Sigmoid colon (tissue), 7 donors: ENCODE data around the gene FYN. TPM values are rescaled to one million over a fixed set of nuclear protein-coding genes. Genes with fewer than 3 reads are reported as not detected.
"Not testable (repeated sequence)": the region's sequence is repeated elsewhere in the genome, so short reads cannot be mapped to it uniquely, and the experiment has no call there.

Experiments
- DNase-seq: peaks from one replicate; pipeline ENCODE4 v3.0.0-alpha.2; 2019
- H3K27ac ChIP-seq, 4 donors: fragments of 200-600 bp; sonication (generic); one replicate each; pipeline ENCODE4 v1.5.1; 2016 to 2019; ENCODE audit warnings: mild to moderate bottlenecking in 1 of 4
- H3K27me3 ChIP-seq, 3 donors: fragments of 200-600 bp; sonication (generic); one replicate each; pipeline ENCODE4 v1.5.1; 2019; ENCODE audit warnings: mild to moderate bottlenecking in 1 of 3
- H3K36me3 ChIP-seq, 4 donors: fragments of 200-600 bp; sonication (generic); one replicate each; pipeline ENCODE4 v1.5.1; 2016 to 2019
- H3K4me1 ChIP-seq, 4 donors: fragments of 200-600 bp; sonication (generic); one replicate each; pipeline ENCODE4 v1.5.1; 2017 to 2019
- H3K4me3 ChIP-seq, 4 donors: fragments of 200-600 bp; sonication (generic); one replicate each; pipeline ENCODE4 v1.5.1; 2017 to 2019; ENCODE audit warnings: mild to moderate bottlenecking in 2 of 4, moderate library complexity in 1 of 4
- H3K9me3 ChIP-seq, 4 donors: fragments of 200-600 bp in 3 of 4; sonication (generic) in 3 of 4; one replicate each; pipeline versions ENCODE4 v1.5.1 to v1.6.1; 2013 to 2019
- CTCF ChIP-seq, 4 experiments: fragments of 450-650 bp in 3 of 4; fragments of 200-600 bp in 1 of 4; IDR thresholded peaks; one replicate each; pipeline ENCODE4 v1.5.1; 2016 to 2019; ENCODE audit warnings: antibody characterized with exemption in 4 of 4, mild to moderate bottlenecking in 3 of 4, moderate library complexity in 2 of 4
- EP300 ChIP-seq, 4 donors: sonication (generic); formaldehyde crosslinking; IDR thresholded peaks; one replicate each; pipeline ENCODE4 v1.6.1; 2017; ENCODE audit warnings: antibody characterized with exemption in 4 of 4
- POLR2A ChIP-seq, 2 donors: fragments of 450-650 bp; IDR thresholded peaks; one replicate each; pipeline ENCODE4 v1.6.1; 2016; ENCODE audit warnings: antibody characterized with exemption in 2 of 2, mild to moderate bottlenecking in 2 of 2, moderate library complexity in 2 of 2
- POLR2AphosphoS5 ChIP-seq, 4 donors: sonication (generic); formaldehyde crosslinking; IDR thresholded peaks; one replicate each; pipeline ENCODE4 v1.6.1; 2017; ENCODE audit warnings: antibody characterized with exemption in 4 of 4
- WGBS, 2 donors: extraction: QIAGEN DNeasy Blood & Tissue Kit; methylation state at CpG; one replicate each; pipeline ENCODE4 v1.1.7; 2013; 5-methylcytosine and 5-hydroxymethylcytosine counted together
- intact Hi-C: fragments of 100-400 bp; cut with DNase I; formaldehyde crosslinking; loops from one replicate; pipeline ENCODE4 v1.15.1; 2023
- polyA plus RNA-seq, 3 donors: library from polyadenylated mRNA; stranded (reverse); fragments of 200-250 nt; gene quantifications; one replicate each; pipeline ENCODE4 v1.2.3, GENCODE V29; 2013
- total RNA-seq, 4 donors: library from RNA; depleted of rRNA; stranded (reverse); fragments of >200 nt; gene quantifications; one replicate each; pipeline ENCODE4 v1.1.0, GENCODE V29; 2016
- donor health status: healthy with polysubstance abuse.
- donor health status: Bipolar disorder and iron deficiency.
- donor health status: healthy.

Gene FYN
- total and polyA plus RNA-seq, 7 donors: 2.3 to 81.4 (median 56.9) TPM

GRCh38 chr6:111681860-111682259 lies 191.4 kb downstream of the FYN start:
- Histone ChIP-seq H3K4me3 (no peak overlapping the region), H3K4me1 (peaks cover 0 to 51% (median 34%) of the 10 kb centered on the region in 4 donors), H3K9me3 (no peaks in the 10 kb centered on the region), H3K36me3 (no peaks in the 10 kb centered on the region), H3K27ac (peak overlapping the region in 3 of 4 donors; percentile 34 to 70 (median 68)), H3K27me3 (no peaks in the 10 kb centered on the region)
- 45 to 79% methylated on average over 3 of the region's 3 CpGs for WGBS, 2 donors
- DNase-seq: no peak
- no peak for TF ChIP-seq POLR2AphosphoS5 (IDR thresholded peaks at IDR 0.05)
- no peak for TF ChIP-seq POLR2A (IDR thresholded peaks at IDR 0.05)
- no peak for TF ChIP-seq EP300 (IDR thresholded peaks at IDR 0.05)
- TF ChIP-seq CTCF (IDR thresholded peaks at IDR 0.05): no peak
- intact Hi-C loops: no loop called here

- H3K4me3 ChIP-seq, H3K36me3 ChIP-seq, DNase-seq, H3K9me3 ChIP-seq, intact Hi-C loops, H3K27me3 ChIP-seq: not testable (repeated sequence)
- H3K27ac ChIP-seq: peak overlapping the region in 2 of 4 donors; percentile 68 to 70
- H3K4me1 ChIP-seq: peaks cover 0 to 45% (median 34%) of the 10 kb centered on the region in 4 donors
- WGBS, 2 donors: 93% methylated on average over 6 of the region's 6 CpGs
Measured at GRCh38 chr6:111680811-111681609, 192.2 kb downstream of the FYN start.

- WGBS, 2 donors: 94 to 95% methylated on average over 7 of the region's 7 CpGs
- no peak for DNase-seq
- no peak for TF ChIP-seq POLR2AphosphoS5 (IDR thresholded peaks at IDR 0.05)
- no peak for TF ChIP-seq EP300 (IDR thresholded peaks at IDR 0.05)
Measured at GRCh38 chr6:111680015-111680712, 193.1 kb downstream of the FYN start.

GRCh38 chr6:111679126-111679858 lies 194.0 kb downstream of the FYN start:
- H3K27ac ChIP-seq: peak overlapping the region in 1 of 4 donors; percentile 13
- DNase-seq: no peak
- no peak for TF ChIP-seq POLR2A (IDR thresholded peaks at IDR 0.05)
- no peak for TF ChIP-seq CTCF (IDR thresholded peaks at IDR 0.05)
- no peak for TF ChIP-seq POLR2AphosphoS5 (IDR thresholded peaks at IDR 0.05)
- no peak for TF ChIP-seq EP300 (IDR thresholded peaks at IDR 0.05)
- H3K4me1 ChIP-seq: peaks cover 0 to 40% (median 30%) of the 10 kb centered on the region in 4 donors
- H3K4me3 ChIP-seq: no peak overlapping the region
- H3K36me3 ChIP-seq: peaks cover 0 to 7% (median 1%) of the 10 kb centered on the region in 4 donors
- no peaks in the 10 kb centered on the region for H3K27me3 ChIP-seq
- WGBS, 2 donors: 74 to 83% methylated on average over 5 of the region's 5 CpGs
- intact Hi-C loops: no loop called here
- H3K9me3 ChIP-seq: no peaks in the 10 kb centered on the region

More at GRCh38 chr6:111680015-111680712, 193.1 kb downstream of the FYN start:
- no peak overlapping the region for H3K4me3 ChIP-seq
- no peaks in the 10 kb centered on the region for H3K9me3 ChIP-seq
- peaks cover 0 to 40% (median 34%) of the 10 kb centered on the region in 4 donors for H3K4me1 ChIP-seq
- H3K27ac ChIP-seq: peak overlapping the region in 1 of 4 donors; percentile 13
- intact Hi-C loops: no loop called here
- H3K27me3 ChIP-seq: no peaks in the 10 kb centered on the region
- H3K36me3 ChIP-seq: no peaks in the 10 kb centered on the region

- no peaks in the 10 kb centered on the region for H3K27me3 ChIP-seq
- no peak for DNase-seq
- TF ChIP-seq EP300 (IDR thresholded peaks at IDR 0.05): no peak
- no peak for TF ChIP-seq POLR2AphosphoS5 (IDR thresholded peaks at IDR 0.05)
- no peak for TF ChIP-seq POLR2A (IDR thresholded peaks at IDR 0.05)
- no peak for TF ChIP-seq CTCF (IDR thresholded peaks at IDR 0.05)
- no peak overlapping the region for H3K27ac ChIP-seq
- no peak overlapping the region for H3K4me3 ChIP-seq
- WGBS, 2 donors: 10 to 54% methylated on average over 3 of the region's 3 CpGs
- no peaks in the 10 kb centered on the region for H3K9me3 ChIP-seq
- H3K36me3 ChIP-seq: peaks cover 0 to 20% (median 3%) of the 10 kb centered on the region in 4 donors
- H3K4me1 ChIP-seq: peaks cover 0 to 30% (median 17%) of the 10 kb centered on the region in 4 donors
- intact Hi-C loops: no loop called here
Measured at GRCh38 chr6:111677249-111677990, 195.8 kb downstream of the FYN start.
